ENCODE results near the gene POLR1C. TPM values are rescaled to one million over a fixed set of nuclear protein-coding genes. Genes with fewer than 3 reads are reported as not detected.

Gene POLR1C
- total RNA-seq, 1 experiment from 2014 or later, result 41.4 TPM

- TF ChIP-seq, protein P1, sequence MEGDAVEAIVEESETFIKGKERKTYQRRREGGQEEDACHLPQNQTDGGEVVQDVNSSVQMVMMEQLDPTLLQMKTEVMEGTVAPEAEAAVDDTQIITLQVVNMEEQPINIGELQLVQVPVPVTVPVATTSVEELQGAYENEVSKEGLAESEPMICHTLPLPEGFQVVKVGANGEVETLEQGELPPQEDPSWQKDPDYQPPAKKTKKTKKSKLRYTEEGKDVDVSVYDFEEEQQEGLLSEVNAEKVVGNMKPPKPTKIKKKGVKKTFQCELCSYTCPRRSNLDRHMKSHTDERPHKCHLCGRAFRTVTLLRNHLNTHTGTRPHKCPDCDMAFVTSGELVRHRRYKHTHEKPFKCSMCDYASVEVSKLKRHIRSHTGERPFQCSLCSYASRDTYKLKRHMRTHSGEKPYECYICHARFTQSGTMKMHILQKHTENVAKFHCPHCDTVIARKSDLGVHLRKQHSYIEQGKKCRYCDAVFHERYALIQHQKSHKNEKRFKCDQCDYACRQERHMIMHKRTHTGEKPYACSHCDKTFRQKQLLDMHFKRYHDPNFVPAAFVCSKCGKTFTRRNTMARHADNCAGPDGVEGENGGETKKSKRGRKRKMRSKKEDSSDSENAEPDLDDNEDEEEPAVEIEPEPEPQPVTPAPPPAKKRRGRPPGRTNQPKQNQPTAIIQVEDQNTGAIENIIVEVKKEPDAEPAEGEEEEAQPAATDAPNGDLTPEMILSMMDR (conservative IDR thresholded peaks at IDR 0.05), result no peak
- TF ChIP-seq EZH2 (IDR thresholded peaks at IDR 0.05; ENCODE audit: low read depth), result no peak
- no TSS peak for BruUV-seq (replicated peaks)
- Histone ChIP-seq H3K36me3 (ENCODE audit: low read depth) (peaks cover 55% of the 10 kb centered on the region), H3F3A (ENCODE audit: insufficient read depth, low read depth) (no peaks in the 10 kb centered on the region), H3K4me2 (no peak overlapping the region), H3K4me1 (replicated peaks; ENCODE audit: insufficient read depth) (no peaks in the 10 kb centered on the region), H3K27me3 (ENCODE audit: insufficient read depth, low read depth) (no peaks in the 10 kb centered on the region), H3K27ac (no peak overlapping the region), H2AFZ (no peak overlapping the region), H3K79me2 (ENCODE audit: low read depth) (no peaks in the 10 kb centered on the region), H3K9me2 (ENCODE audit: insufficient read depth) (no peaks in the 10 kb centered on the region), H3K4me3 (no peak overlapping the region), H4K20me1 (ENCODE audit: insufficient read depth) (0 out of 2 replicates have a peak, but pooled peaks cover 3% of the 10 kb centered on the region), H3K9me3 (ENCODE audit: insufficient read depth, low read depth) (no peaks in the 10 kb centered on the region)
- no peak for DNase-seq
- ChIA-PET POLR2A (ENCODE audit: unreplicated experiment) (no interaction called here), CTCF (interaction anchor here (0.7 kb wide), 1 partner anchor 238 kb away, joined by 4 read pairs; no protein-coding TSS in a partner anchor)
- intact Hi-C loops (cut with micrococcal nuclease; ENCODE audit: unreplicated experiment), result no loop called here
Observed at GRCh38 chr6:43559328-43559727, 42.4 kb downstream of the POLR1C start.

DNA sequence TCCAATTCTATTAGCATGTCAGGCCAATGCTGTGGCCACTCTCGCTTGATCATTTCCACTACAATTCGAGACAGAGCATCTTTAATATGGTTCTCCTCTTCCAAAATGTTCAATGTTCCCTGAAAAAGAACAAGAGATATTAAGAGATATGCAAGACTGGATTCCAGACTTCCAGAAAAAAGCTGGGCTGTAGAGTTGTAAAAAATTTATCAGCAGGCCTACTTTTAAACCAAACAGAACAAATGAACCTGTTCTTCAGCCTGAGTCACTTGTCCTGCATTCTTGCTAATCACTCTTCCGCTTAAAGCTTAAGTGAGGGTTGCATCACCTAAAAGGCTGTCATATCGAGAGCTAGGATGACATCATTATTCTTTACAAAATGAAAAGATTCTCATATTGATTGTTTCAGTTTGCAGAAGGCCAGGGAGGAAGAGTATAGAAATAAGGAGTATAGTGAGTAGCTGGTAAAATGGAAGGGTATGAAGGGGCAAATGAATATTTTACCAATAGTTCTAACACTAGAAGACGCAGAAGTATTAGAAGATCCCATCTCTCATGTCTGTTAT, 54.1 kb downstream of the POLR1C start:
- H3K36me3 ChIP-seq (ENCODE audit: low read depth), result peaks cover 43% of the 10 kb centered on the region
- H3K9me2 ChIP-seq (ENCODE audit: insufficient read depth), result no peaks in the 10 kb centered on the region
- ChIA-PET CTCF (interaction anchor here (0.5 kb wide), 2 partner anchors 495 to 649 kb away, joined by 3 to 14 read pairs; partner anchors contain the start of gene PTK7), POLR2A (ENCODE audit: unreplicated experiment) (interaction anchor here (0.6 kb wide), 2 partner anchors 122 to 366 kb away, joined by 4 to 8 read pairs; no protein-coding TSS in a partner anchor)
- peaks cover 4% of the 10 kb centered on the region; the same call in 1 of the 2 replicates for H4K20me1 ChIP-seq (ENCODE audit: insufficient read depth)
- TF ChIP-seq EZH2 (IDR thresholded peaks at IDR 0.05; ENCODE audit: low read depth), result no peak
- TF ChIP-seq, protein P1 (conservative IDR thresholded peaks at IDR 0.05), result no peak
- peak overlapping the region; percentile 24; the same call in 1 of the 2 replicates for H3K4me2 ChIP-seq
- peaks cover 28% of the 10 kb centered on the region; the same call in 1 of the 2 replicates for H3F3A ChIP-seq (ENCODE audit: insufficient read depth, low read depth)
- intact Hi-C loops (cut with micrococcal nuclease; ENCODE audit: unreplicated experiment), result no loop called here
- peak overlapping the region; percentile 77 for H3K27ac ChIP-seq
- DNase-seq, result peak in 1 of 2 experiments; percentile 82
- no peaks in the 10 kb centered on the region for H3K9me3 ChIP-seq (ENCODE audit: insufficient read depth, low read depth)
- H2AFZ ChIP-seq, result no peak overlapping the region
- H3K4me3 ChIP-seq, result no peak overlapping the region
- H3K4me1 ChIP-seq (replicated peaks; ENCODE audit: insufficient read depth), result peaks cover 21% of the 10 kb centered on the region
- peaks cover 35% of the 10 kb centered on the region for H3K79me2 ChIP-seq (ENCODE audit: low read depth)
- no TSS peak for BruUV-seq (replicated peaks)
- no peaks in the 10 kb centered on the region for H3K27me3 ChIP-seq (ENCODE audit: insufficient read depth, low read depth)

Other genes starting within 250 kb of the POLR1C start
- not detected in 2 replicates for gene SLC22A7, start 218.8 kb upstream of the POLR1C start, total RNA-seq (2021)
- gene CRIP3, start 208.3 kb upstream of the POLR1C start, total RNA-seq (2021), result 5.7 and 10.0 TPM in 2 replicates
- gene ZNF318, start 147.4 kb upstream of the POLR1C start, total RNA-seq (2021), result 14.9 and 17.1 TPM in 2 replicates
- 28.4 and 28.7 TPM in 2 replicates for gene ABCC10, start 89.5 kb upstream of the POLR1C start, total RNA-seq (2021)
- 3.6 and 6.2 TPM in 2 replicates for gene DLK2, start 61.5 kb upstream of the POLR1C start, total RNA-seq (2021)
- gene TJAP1, start 39.5 kb upstream of the POLR1C start, total RNA-seq (2021), result 50.5 and 60.9 TPM in 2 replicates
- 0.55 and 1.5 TPM in 2 replicates for gene LRRC73, start 6.7 kb upstream of the POLR1C start, total RNA-seq (2021)
- gene YIPF3, start 163 bp upstream of the POLR1C start, total RNA-seq (2021), result 91.3 and 98.4 TPM in 2 replicates
- 36.1 and 42.4 TPM in 2 replicates for gene XPO5, start 58.9 kb downstream of the POLR1C start, total RNA-seq (2021)
- 21.0 and 39.3 TPM in 2 replicates for gene POLH, start 59.1 kb downstream of the POLR1C start, total RNA-seq (2021)
- 70.8 and 89.4 TPM in 2 replicates for gene GTPBP2, start 112.2 kb downstream of the POLR1C start, total RNA-seq (2021)
- gene MAD2L1BP, start 118.8 kb downstream of the POLR1C start, total RNA-seq (2021), result 23.6 and 25.7 TPM in 2 replicates
- gene RSPH9, start 127.9 kb downstream of the POLR1C start, total RNA-seq (2021), result not detected in 2 replicates
- 49.1 and 54.8 TPM in 2 replicates for gene MRPS18A, start 170.7 kb downstream of the POLR1C start, total RNA-seq (2021)